ENCODE results near the gene TRAF2.

- TF ChIP-seq EP300 (IDR thresholded peaks at IDR 0.05) (no peak), CTCF (IDR thresholded peaks at IDR 0.05) (no peak), POLR2A (IDR thresholded peaks at IDR 0.05) (no peak), POLR2AphosphoS5 (IDR thresholded peaks at IDR 0.05) (no peak)
Measured at GRCh38 chr9:136958898-136959850, 72.9 kb downstream of the TRAF2 start.

All from stomach (tissue), 4 donors.